C1 segment of cervical spinal cord (tissue), 14 donors: ENCODE results near the gene RUVBL1.

Source experiments
- DNase-seq, 14 donors: peaks; one replicate each; lab custom pipeline; 2025; lab: John Stamatoyannopoulos, UW

The RUVBL1 gene

GRCh38 chr3:128068156-128068620 is 55.4 kb downstream of the RUVBL1 start:
- no peak for DNase-seq

DNA sequence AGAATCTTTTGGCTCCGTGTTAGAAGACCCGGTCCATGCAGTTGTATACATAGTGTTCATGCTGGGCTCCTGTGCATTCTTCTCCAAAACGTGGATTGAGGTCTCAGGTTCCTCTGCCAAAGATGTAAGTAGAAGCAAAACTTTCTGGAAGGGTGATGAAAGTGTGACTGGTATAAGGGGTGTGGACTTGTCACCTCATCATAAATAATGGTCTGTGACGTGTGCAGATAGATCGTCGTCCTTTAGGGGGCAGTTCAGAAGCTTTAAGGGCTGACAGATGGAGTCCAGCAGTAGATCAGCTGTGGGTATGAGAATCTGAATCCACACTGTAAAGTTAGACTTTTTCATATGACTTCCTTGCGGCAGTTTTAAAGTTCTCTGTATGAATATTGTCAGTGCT is 56.1 kb downstream of the RUVBL1 start:
- DNase-seq = no peak

DNA sequence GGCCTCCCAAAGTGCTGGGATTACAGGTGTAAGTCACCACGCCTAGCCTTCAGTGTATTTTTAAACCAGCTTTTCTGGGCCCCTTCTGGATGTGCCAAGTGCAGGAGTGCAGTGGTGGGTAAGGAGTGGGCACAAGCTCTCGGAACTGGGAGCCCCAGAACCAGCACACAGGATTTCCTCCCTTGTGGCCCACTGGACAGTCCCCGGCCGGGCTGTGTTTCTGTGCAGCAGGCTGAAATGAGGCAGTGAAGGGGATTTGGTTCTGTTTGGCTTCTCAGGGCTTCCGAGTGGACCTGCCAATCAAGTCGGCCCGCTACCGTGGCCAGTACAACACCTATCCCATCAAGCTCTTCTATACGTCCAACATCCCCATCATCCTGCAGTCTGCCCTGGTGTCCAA is 56.9 kb downstream of the RUVBL1 start:
- no peak for DNase-seq

GRCh38 chr3:128066114-128066513 is 57.5 kb downstream of the RUVBL1 start:
- DNase-seq = no peak

DNA sequence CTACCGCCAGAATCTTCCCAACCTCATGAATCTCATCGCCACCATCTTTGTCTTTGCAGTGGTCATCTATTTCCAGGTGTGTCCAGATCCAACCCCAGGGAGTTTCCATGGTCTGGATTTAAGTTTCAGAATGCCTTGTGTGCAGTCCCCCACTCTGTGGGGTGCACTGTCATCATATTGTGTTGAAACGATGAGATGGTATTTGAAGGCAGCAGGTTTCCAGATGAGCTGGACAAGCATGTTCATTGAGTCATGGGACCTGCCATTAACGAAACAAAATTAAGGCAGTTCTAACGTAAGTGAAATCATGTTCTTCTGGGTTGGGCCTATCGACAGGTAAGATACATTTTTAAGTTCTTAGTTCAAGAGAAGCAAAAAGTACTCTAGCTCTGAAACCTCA is 58.6 kb downstream of the RUVBL1 start:
- DNase-seq = no peak

GRCh38 chr3:128063865-128064264 is 59.7 kb downstream of the RUVBL1 start:
- no peak for DNase-seq

- DNase-seq = peak in 1 of 14 donors; percentile 27
Observed at GRCh38 chr3:128062033-128062745, 61.4 kb downstream of the RUVBL1 start.

GRCh38 chr3:128060473-128061381 is 62.9 kb downstream of the RUVBL1 start:
- DNase-seq = no peak

- DNase-seq = no peak
Observed at GRCh38 chr3:128056258-128056657, 67.4 kb downstream of the RUVBL1 start.

GRCh38 chr3:128054367-128054766 is 69.2 kb downstream of the RUVBL1 start:
- no peak for DNase-seq

- no peak for DNase-seq
Observed at GRCh38 chr3:128053614-128054013, 70.0 kb downstream of the RUVBL1 start.

DNA sequence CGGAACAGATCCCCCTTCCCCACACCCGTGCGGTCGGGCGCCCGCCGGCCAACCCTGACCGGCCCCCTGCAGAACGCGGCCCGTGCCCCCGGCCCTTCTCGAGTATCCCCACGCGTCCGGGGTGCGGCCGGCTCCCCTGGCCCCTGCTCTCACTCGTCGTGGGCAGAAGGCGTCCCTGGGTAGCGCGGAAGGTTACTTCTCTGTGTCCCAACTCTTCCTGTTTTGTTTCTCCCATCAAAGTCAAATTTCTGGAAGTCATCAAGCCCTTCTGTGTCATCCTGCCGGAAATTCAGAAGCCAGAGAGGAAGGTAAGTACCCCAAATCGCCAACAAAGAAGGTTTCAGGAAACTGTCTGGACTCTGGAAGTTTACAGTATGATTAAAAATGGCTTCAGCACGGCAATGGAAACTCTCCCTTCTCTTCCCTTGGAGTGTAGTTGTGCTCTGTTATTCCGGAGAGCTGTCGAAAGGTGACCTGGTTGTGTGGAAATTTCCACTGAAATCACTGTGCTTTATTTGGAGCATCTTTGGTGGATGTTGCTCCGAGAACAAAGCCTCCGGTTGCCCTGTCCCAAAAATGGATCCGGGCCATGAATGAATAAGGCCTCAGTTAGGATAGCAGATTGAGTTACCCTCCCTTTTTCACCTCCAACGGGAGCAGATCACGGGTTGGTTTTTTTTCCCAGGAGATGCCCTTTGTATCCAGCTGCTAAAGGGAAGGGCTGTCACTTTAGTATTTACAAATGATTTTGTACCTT is 70.8 kb downstream of the RUVBL1 start:
- DNase-seq = no peak

- peak; percentile 67 to 98 (median 90) for DNase-seq
Observed at GRCh38 chr3:128051837-128052594, 71.6 kb downstream of the RUVBL1 start, which contains the start of gene SEC61A1. Gene SEC61A1 (plus strand): TSS chr3:128052437. CDS start chr3:128052553, 116 bp downstream.

DNA sequence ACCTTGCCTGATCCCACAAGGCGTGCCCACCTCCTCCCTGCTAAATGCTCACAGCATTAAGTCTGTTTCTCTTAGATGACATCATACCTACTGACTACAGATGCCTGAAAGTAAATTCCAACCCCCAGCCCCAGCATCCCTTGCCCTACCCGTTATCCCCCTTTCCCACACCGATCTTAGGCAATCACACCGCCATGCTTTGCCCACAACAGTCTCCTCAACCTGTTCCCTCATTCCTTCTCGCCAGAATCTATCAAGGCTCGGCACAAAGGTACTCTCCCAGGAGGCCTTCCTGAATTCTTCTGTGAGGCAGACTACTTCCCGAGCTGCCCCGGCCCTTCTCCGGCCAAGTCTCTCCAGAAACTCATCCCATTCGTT is 72.2 kb downstream of the RUVBL1 start:
- no peak for DNase-seq

DNA sequence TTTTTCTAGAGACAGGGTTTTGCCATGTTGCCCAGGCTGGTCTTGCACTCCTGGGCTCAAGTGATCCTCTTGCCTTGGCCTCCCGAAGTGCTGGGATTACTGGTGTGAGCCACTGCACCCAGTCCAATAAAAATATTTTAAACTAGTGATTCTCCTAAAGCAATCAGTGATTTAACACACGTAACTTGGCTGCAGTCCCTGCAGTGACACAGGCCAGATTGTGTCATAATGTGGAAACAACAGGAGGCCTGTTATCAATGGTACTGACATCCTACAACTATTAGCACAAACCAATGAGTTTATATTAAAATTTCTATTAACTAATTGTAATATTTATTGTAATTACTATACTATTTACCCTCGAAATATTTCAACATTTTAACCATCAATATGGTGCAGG is 73.0 kb downstream of the RUVBL1 start:
- DNase-seq = no peak

DNA sequence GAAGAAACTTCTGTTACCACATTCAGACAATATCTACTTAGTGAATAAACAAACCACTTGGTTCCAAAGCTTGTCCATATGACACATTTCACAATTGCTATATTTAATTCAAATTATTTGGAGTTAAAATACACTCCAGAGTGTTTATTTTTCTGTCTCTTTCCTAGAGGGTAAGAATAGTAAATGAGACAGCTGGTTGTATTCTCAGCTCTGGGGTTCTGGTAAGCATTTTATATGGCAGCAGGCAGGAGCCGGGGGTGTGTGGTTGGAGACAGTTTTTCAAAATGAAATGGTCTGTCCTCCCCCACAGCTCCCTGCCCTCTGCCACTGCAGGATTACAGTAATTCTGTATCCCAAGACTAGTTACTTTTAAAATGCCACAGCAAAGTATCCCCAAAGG is 82.3 kb downstream of the RUVBL1 start:
- DNase-seq = no peak

- no peak for DNase-seq
Observed at GRCh38 chr3:128040660-128041059, 83.0 kb downstream of the RUVBL1 start.

DNA sequence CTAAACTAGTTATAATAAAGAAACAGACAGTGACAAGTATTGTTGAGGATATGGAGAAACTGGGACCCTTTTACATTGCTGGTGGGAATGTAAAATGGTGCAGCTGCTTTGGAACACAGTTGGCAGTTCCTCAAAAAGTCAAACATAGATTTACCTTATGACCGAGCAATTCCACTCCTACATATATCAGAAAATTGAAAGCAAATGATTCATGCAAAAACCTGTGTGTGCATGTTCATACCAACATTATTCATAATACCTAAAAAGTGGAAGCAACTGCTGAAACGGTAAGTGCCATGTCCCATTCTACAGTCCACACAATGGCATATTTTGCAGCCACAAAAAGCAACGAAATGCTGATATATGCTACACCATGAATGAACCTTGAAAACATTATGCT is 83.6 kb downstream of the RUVBL1 start:
- no peak for DNase-seq

- no peak for DNase-seq
Observed at GRCh38 chr3:128036119-128036518, 87.5 kb downstream of the RUVBL1 start.

DNA sequence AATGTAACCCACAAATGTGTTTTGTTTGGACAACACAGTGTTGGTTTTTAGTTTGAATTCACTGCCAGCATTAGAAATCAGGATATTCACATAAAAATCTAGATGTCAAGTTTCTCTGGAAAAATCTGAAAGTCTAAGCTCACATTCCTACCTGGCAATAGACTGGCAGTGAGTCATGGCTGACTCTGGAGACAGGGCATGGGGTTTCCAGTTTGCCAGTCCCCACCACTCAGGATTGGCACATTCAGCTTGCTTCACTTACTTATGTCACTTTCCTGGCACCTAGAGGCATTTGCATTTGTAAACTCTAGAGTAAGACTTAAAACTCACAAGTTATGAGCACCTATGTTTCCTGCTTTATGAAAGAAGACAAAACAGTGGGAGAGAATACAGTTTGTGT is 90.5 kb downstream of the RUVBL1 start:
- DNase-seq = no peak
